ENCODE data around the gene ARHGEF7.

ARHGEF7 gene

DNA sequence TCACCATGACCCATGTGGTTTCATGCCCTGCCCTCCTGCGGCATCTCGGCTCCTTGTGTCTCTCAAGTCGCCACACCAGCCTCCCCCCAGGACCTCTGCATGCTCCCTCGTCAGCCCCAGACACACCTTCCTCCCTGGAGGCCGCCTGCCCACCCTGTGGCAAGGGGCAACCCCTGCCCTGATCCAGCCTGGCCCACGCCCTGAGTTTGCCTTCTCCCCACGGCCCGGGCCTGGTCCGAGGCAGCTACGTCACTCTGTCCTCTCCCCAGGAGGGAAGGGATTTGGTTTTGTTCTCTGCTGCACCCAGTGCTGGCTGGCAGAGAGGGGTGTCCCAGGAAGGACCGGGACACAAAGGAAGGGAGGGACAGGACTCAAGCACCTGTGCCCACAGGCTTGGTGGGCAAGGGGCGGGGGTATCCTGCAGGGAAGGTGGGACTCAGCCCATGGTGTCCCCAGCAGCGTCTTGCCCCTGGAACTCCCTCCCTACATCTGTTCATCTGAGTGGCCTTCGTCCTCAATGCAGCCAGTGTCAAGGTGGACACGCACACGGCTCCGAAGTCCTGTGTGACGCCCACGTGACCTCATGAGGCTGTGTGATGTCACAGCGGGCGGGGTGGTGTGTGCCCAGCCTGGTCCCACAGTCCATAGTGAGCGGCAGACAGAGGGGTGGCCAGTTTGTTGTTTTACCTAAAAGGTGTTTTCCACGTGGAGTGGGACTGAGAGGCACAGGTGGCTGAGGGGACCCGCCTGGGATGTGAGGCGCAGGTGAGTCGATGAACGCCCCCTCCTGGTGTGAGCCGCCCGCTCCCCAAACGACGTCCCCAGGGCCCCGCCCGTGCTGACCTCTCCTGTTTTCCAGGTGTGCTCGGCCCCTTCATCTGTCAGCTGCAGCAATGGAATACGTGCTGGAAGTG is 205.1 kb downstream of the ARHGEF7 start, which contains the start of gene TEX29:
Gene TEX29, plus strand, starts transcription at position 645 of the 914 bp plus-strand sequence. Its CDS starts 249 bp downstream, at position 894.
- H3K4me1 ChIP-seq (ENCODE audit: insufficient read depth, low read length, severe bottlenecking), result no peaks in the 10 kb centered on the region
- H3K9me3 ChIP-seq (ENCODE audit: low read length), result no peaks in the 10 kb centered on the region
- no peaks in the 10 kb centered on the region for H4K20me1 ChIP-seq (ENCODE audit: insufficient read depth, low read length)
- H3K27me3 ChIP-seq (ENCODE audit: insufficient read depth, low read length), result no peaks in the 10 kb centered on the region; the same call in 1 of the 2 replicates
- H3K79me2 ChIP-seq (ENCODE audit: insufficient read depth, low read length), result no peaks in the 10 kb centered on the region
- H3K4me2 ChIP-seq (ENCODE audit: low read length), result no peak within 1 kb of the TSS
- peaks cover 14% of the 10 kb centered on the region for H3K36me3 ChIP-seq (ENCODE audit: insufficient read depth, low read length)
- no peak within 1 kb of the TSS for H2AFZ ChIP-seq (ENCODE audit: low read length)
- H3K9me2 ChIP-seq (ENCODE audit: low read depth, low read length), result no peaks in the 10 kb centered on the region
- H3F3A ChIP-seq (ENCODE audit: insufficient read depth, low read length), result no peaks in the 10 kb centered on the region
- H3K27ac ChIP-seq (ENCODE audit: low read depth, low read length, poor library complexity, severe bottlenecking), result no peak within 1 kb of the TSS
- TF ChIP-seq CTCF (IDR thresholded peaks at IDR 0.05; ENCODE audit: low read length) (no peak; the same call in 1 of the 2 replicates), EZH2 (IDR thresholded peaks at IDR 0.05; ENCODE audit: borderline replicate concordance, low read length) (no peak)
- no peak within 1 kb of the TSS for H3K9ac ChIP-seq (ENCODE audit: low read length)
- H3K4me3 ChIP-seq (ENCODE audit: low read depth, low read length, poor library complexity, severe bottlenecking), result no peak within 1 kb of the TSS

GRCh38 chr13:111322001-111322915 is 207.1 kb downstream of the ARHGEF7 start:
- Histone ChIP-seq H3K27ac (ENCODE audit: low read depth, low read length, poor library complexity, severe bottlenecking) (no peak overlapping the region), H3K4me2 (ENCODE audit: low read length) (no peak overlapping the region), H3K9me2 (ENCODE audit: low read depth, low read length) (no peaks in the 10 kb centered on the region), H3K9me3 (ENCODE audit: low read length) (no peaks in the 10 kb centered on the region), H3K79me2 (ENCODE audit: insufficient read depth, low read length) (no peaks in the 10 kb centered on the region), H3K36me3 (ENCODE audit: insufficient read depth, low read length) (no peaks in the 10 kb centered on the region), H4K20me1 (ENCODE audit: insufficient read depth, low read length) (no peaks in the 10 kb centered on the region), H3K27me3 (ENCODE audit: insufficient read depth, low read length) (no peaks in the 10 kb centered on the region; the same call in 1 of the 2 replicates), H3K9ac (ENCODE audit: low read length) (no peak overlapping the region), H3K4me3 (ENCODE audit: low read depth, low read length, poor library complexity, severe bottlenecking) (no peak overlapping the region), H3K4me1 (ENCODE audit: insufficient read depth, low read length, severe bottlenecking) (no peaks in the 10 kb centered on the region), H2AFZ (ENCODE audit: low read length) (no peak overlapping the region), H3F3A (ENCODE audit: insufficient read depth, low read length) (no peaks in the 10 kb centered on the region)
- TF ChIP-seq EZH2 (IDR thresholded peaks at IDR 0.05; ENCODE audit: borderline replicate concordance, low read length) (no peak), CTCF (IDR thresholded peaks at IDR 0.05; ENCODE audit: low read length) (no peak)

GRCh38 chr13:111322916-111323331 is 207.8 kb downstream of the ARHGEF7 start:
- H3K9me2 ChIP-seq (ENCODE audit: low read depth, low read length), result no peaks in the 10 kb centered on the region
- no peak overlapping the region for H3K27ac ChIP-seq (ENCODE audit: low read depth, low read length, poor library complexity, severe bottlenecking)
- H3K4me3 ChIP-seq (ENCODE audit: low read depth, low read length, poor library complexity, severe bottlenecking), result no peak overlapping the region
- H3K9me3 ChIP-seq (ENCODE audit: low read length), result no peaks in the 10 kb centered on the region
- H3K36me3 ChIP-seq (ENCODE audit: insufficient read depth, low read length), result no peaks in the 10 kb centered on the region
- no peak overlapping the region for H3K4me2 ChIP-seq (ENCODE audit: low read length)
- no peak overlapping the region for H3K9ac ChIP-seq (ENCODE audit: low read length)
- no peak overlapping the region for H2AFZ ChIP-seq (ENCODE audit: low read length)
- H3K4me1 ChIP-seq (ENCODE audit: insufficient read depth, low read length, severe bottlenecking), result no peaks in the 10 kb centered on the region
- TF ChIP-seq EZH2 (IDR thresholded peaks at IDR 0.05; ENCODE audit: borderline replicate concordance, low read length) (no peak), CTCF (IDR thresholded peaks at IDR 0.05; ENCODE audit: low read length) (no peak)
- H3K27me3 ChIP-seq (ENCODE audit: insufficient read depth, low read length), result no peaks in the 10 kb centered on the region; the same call in 1 of the 2 replicates
- no peaks in the 10 kb centered on the region for H3K79me2 ChIP-seq (ENCODE audit: insufficient read depth, low read length)
- no peaks in the 10 kb centered on the region for H3F3A ChIP-seq (ENCODE audit: insufficient read depth, low read length)
- H4K20me1 ChIP-seq (ENCODE audit: insufficient read depth, low read length), result no peaks in the 10 kb centered on the region
